ENCODE measurements around the gene ASB13. TPM values are rescaled to one million over a fixed set of nuclear protein-coding genes. Genes with fewer than 3 reads are reported as not detected.
A peak's percentile ranks its signal among the peaks of the same experiment; 100 is the strongest.

Gene ASB13
- total and polyA plus RNA-seq, 2 experiments from 2014 or later = 16.9 to 18.1 TPM

DNA sequence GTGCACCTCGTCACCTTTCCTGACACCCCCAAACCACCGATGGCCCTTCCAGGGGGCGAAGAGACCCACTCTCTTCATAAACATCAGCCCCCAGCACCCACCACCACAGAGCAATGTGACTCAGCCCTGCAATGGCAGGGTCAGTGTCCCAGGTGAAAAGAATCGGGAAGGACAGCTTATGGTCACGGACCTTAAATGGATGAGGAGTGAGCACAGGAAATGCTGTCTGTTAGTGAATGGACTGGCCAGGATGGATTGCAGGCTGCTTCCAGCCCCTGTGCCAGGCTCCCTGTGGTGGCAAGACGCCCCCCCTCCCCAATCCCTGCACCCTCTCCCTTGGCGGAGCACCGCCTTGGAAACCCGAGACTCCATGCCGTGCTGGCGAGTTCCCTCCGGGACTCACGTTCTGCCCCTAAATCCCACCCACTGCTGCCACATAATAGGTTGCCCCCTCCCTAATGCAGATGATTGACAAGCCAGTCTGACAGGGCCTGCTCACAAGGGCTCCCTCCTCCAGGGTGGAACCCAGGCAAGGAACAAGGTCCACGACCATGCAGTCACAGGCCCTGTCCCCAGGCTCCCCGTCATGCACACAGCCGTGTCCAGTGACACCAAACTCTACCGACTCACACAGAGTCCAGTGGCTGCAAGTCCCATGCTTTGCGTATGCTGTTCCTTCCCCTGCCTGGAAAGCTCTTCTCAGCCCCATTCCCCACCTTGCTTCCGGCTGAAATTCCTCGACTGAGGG is 7.3 kb downstream of the ASB13 start:
- Histone ChIP-seq H3K27me3 (no peaks in the 10 kb centered on the region), H2AFZ (no peak overlapping the region), H3K9me3 (ENCODE audit: low read depth) (no peaks in the 10 kb centered on the region), H3K9me2 (replicated peaks; ENCODE audit: insufficient read depth) (no peaks in the 10 kb centered on the region), H3K4me3 (no peak overlapping the region), H4K20me1 (ENCODE audit: insufficient read depth, poor library complexity, severe bottlenecking) (no peaks in the 10 kb centered on the region), H3K27ac (peak overlapping the region; percentile 58), H3K4me2 (no peak overlapping the region), H3K79me2 (peaks cover 47% of the 10 kb centered on the region), H3K4me1 (ENCODE audit: insufficient read depth) (peaks cover 10% of the 10 kb centered on the region), H3K36me3 (replicated peaks; ENCODE audit: insufficient read depth, low read depth) (no peaks in the 10 kb centered on the region)
- DNase-seq (ENCODE audit: low spot score) = peak; percentile 24
- no peak for TF ChIP-seq EZH2phosphoT487 (IDR thresholded peaks at IDR 0.05; ENCODE audit: low read depth, severe bottlenecking, unreplicated experiment)
- TF ChIP-seq, protein P1, sequence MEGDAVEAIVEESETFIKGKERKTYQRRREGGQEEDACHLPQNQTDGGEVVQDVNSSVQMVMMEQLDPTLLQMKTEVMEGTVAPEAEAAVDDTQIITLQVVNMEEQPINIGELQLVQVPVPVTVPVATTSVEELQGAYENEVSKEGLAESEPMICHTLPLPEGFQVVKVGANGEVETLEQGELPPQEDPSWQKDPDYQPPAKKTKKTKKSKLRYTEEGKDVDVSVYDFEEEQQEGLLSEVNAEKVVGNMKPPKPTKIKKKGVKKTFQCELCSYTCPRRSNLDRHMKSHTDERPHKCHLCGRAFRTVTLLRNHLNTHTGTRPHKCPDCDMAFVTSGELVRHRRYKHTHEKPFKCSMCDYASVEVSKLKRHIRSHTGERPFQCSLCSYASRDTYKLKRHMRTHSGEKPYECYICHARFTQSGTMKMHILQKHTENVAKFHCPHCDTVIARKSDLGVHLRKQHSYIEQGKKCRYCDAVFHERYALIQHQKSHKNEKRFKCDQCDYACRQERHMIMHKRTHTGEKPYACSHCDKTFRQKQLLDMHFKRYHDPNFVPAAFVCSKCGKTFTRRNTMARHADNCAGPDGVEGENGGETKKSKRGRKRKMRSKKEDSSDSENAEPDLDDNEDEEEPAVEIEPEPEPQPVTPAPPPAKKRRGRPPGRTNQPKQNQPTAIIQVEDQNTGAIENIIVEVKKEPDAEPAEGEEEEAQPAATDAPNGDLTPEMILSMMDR (IDR thresholded peaks at IDR 0.05; ENCODE audit: poor library complexity) = no peak
- TF ChIP-seq EZH2 (IDR thresholded peaks at IDR 0.05; ENCODE audit: borderline replicate concordance) = no peak
- WGBS (ENCODE audit: low lambda C conversion rate, missing lambda C conversion rate) = 71% methylated on average over 17 of the region's 20 CpGs

DNA sequence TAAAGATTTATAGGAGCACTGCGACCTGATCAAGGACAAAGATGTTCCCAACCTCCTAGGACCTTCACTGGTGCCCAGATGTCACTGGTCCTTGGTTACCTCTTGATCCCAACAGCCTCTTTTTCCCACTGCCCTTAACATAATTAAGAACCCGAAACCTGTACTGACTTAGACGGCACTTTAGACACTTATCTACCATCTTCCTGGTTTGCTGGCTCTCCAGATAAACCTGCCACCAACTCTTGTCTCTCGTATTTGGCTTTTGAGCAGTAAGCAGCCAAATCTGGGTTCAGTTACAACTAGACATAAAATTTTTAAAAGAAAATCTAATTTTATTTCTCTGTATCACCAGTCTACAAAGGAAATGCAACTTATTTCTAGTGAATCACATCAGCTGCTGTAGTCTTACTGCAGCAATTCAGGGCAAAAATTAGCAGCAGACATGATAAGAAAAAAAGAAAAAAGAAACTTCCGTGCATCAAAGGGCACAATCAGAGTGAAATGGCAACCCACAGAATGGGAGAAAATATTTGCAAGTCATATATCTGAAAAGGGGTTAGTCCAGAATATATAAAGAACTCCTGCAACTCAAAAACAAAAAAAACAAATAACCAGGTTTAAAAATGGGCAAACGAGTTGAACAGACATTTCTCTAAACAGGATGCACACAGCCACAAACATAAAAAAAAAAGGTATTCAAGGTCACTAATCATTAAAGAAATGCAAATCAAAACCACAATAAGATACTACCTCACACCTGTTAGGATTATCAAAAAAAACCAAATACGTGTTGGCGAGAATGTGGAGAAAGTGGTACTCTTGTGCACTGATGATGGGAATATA is 9.4 kb downstream of the ASB13 start:
- peaks cover 10% of the 10 kb centered on the region for H3K4me1 ChIP-seq (ENCODE audit: insufficient read depth)
- peaks cover 33% of the 10 kb centered on the region for H3K79me2 ChIP-seq
- no peaks in the 10 kb centered on the region for H4K20me1 ChIP-seq (ENCODE audit: insufficient read depth, poor library complexity, severe bottlenecking)
- DNase-seq (ENCODE audit: low spot score) = no peak
- no peak overlapping the region for H3K4me3 ChIP-seq
- H2AFZ ChIP-seq = no peak overlapping the region
- no peaks in the 10 kb centered on the region for H3K9me2 ChIP-seq (replicated peaks; ENCODE audit: insufficient read depth)
- H3K27ac ChIP-seq = no peak overlapping the region
- no peak for TF ChIP-seq EZH2phosphoT487 (IDR thresholded peaks at IDR 0.05; ENCODE audit: low read depth, severe bottlenecking, unreplicated experiment)
- no peak for TF ChIP-seq EZH2 (IDR thresholded peaks at IDR 0.05; ENCODE audit: borderline replicate concordance)
- TF ChIP-seq, protein P1 (IDR thresholded peaks at IDR 0.05; ENCODE audit: poor library complexity) = no peak
- H3K36me3 ChIP-seq (replicated peaks; ENCODE audit: insufficient read depth, low read depth) = no peaks in the 10 kb centered on the region
- 85% methylated on average over 8 of the region's 8 CpGs for WGBS (ENCODE audit: low lambda C conversion rate, missing lambda C conversion rate)
- H3K9me3 ChIP-seq (ENCODE audit: low read depth) = no peaks in the 10 kb centered on the region
- no peak overlapping the region for H3K4me2 ChIP-seq
- no peaks in the 10 kb centered on the region for H3K27me3 ChIP-seq

DNA sequence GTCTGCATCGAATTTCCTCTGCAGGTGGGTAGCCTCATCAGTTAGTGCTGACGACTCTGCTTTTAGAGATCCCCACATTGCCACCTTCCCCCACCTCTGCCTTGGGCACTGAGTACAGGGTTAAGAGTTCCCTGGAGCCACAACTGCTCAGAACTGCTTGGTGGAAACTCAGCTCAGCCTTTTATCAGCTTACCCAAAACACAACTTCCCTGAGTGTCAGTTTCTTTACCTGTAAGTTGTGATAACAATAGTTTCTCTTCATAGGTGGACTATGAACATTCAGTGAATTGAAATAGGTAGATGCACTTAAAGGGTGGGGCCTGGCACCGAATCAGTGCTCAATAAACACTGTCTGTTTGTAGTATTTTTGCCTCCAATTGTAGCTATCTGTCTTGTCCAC is 11.3 kb downstream of the ASB13 start:
- no peaks in the 10 kb centered on the region for H3K27me3 ChIP-seq
- peak overlapping the region; percentile 26 for H3K27ac ChIP-seq
- DNase-seq (ENCODE audit: low spot score) = no peak
- H4K20me1 ChIP-seq (ENCODE audit: insufficient read depth, poor library complexity, severe bottlenecking) = no peaks in the 10 kb centered on the region
- peaks cover 6% of the 10 kb centered on the region for H3K4me1 ChIP-seq (ENCODE audit: insufficient read depth)
- H3K9me2 ChIP-seq (replicated peaks; ENCODE audit: insufficient read depth) = no peaks in the 10 kb centered on the region
- H3K9me3 ChIP-seq (ENCODE audit: low read depth) = no peaks in the 10 kb centered on the region
- H3K79me2 ChIP-seq = peaks cover 22% of the 10 kb centered on the region
- TF ChIP-seq, protein P1 (IDR thresholded peaks at IDR 0.05; ENCODE audit: poor library complexity) = no peak
- TF ChIP-seq EZH2 (IDR thresholded peaks at IDR 0.05; ENCODE audit: borderline replicate concordance) (no peak), EZH2phosphoT487 (IDR thresholded peaks at IDR 0.05; ENCODE audit: low read depth, severe bottlenecking, unreplicated experiment) (no peak)
- no peak overlapping the region for H2AFZ ChIP-seq
- H3K4me2 ChIP-seq = no peak overlapping the region
- no peaks in the 10 kb centered on the region for H3K36me3 ChIP-seq (replicated peaks; ENCODE audit: insufficient read depth, low read depth)
- H3K4me3 ChIP-seq = no peak overlapping the region
- whole genome bisulfite sequencing (ENCODE audit: low lambda C conversion rate, missing lambda C conversion rate) = 61% methylated on average over 3 of the region's 3 CpGs
